ENCODE results near the gene RINL. TPM values are rescaled to one million over a fixed set of nuclear protein-coding genes. Genes with fewer than 3 reads are reported as not detected.

The RINL gene
- polyA plus RNA-seq, 1 of the 3 experiments (the other 2 are of a cell fraction) = 3.8 TPM

GRCh38 chr19:38838208-38838985 is 39.7 kb downstream of the RINL start:
- peaks cover 45% of the 10 kb centered on the region for H3K79me2 ChIP-seq (ENCODE audit: insufficient read depth)
- peaks cover 79% of the 10 kb centered on the region for H3F3A ChIP-seq (replicated peaks; ENCODE audit: insufficient read depth)
- 74% methylated on average over 13 of the region's 19 CpGs for WGBS (ENCODE audit: low lambda C conversion rate)
- no peaks in the 10 kb centered on the region for H3K9me2 ChIP-seq
- peaks cover 54 to 66% of the 10 kb centered on the region in 2 experiments for H3K36me3 ChIP-seq (replicated peaks in 1 of 2; ENCODE audit: control insufficient read depth in 1 of 2, insufficient read depth in 2 of 2, low read length in 1 of 2)
- H3K9me3 ChIP-seq = no peaks in the 10 kb centered on the region
- peaks cover 54% of the 10 kb centered on the region for H4K20me1 ChIP-seq (ENCODE audit: insufficient read depth)
- H3K4me1 ChIP-seq (ENCODE audit: control insufficient read depth in 1 of 2, insufficient read depth in 2 of 2, low read depth in 1 of 2, low read length in 1 of 2) = peaks cover 30 to 61% of the 10 kb centered on the region in 2 experiments; a peak in 3 of 4 replicates
- no peak overlapping the region for H3K4me3 ChIP-seq (ENCODE audit: low read depth in 2 of 2, low read length in 1 of 2)
- CTCF ChIA-PET = interaction anchor here (1.2 to 1.9 kb wide), 3 partner anchors 9 to 49 kb away, joined by 3 to 4 read pairs (median 3); no protein-coding TSS in a partner anchor
- H2AFZ ChIP-seq (ENCODE audit: low read depth) = no peak overlapping the region
- peak overlapping the region; percentile 53; the same call in 1 of the 2 replicates for H3K4me2 ChIP-seq
- TF ChIP-seq RAD21 (IDR thresholded peaks at IDR 0.05; ENCODE audit: low read length) (no peak), SMC3 (IDR thresholded peaks at IDR 0.05; ENCODE audit: low read depth, low read length) (no peak), ZBTB33 (IDR thresholded peaks at IDR 0.05; ENCODE audit: borderline replicate concordance, low read depth) (no peak), ELF1 (IDR thresholded peaks at IDR 0.05) (no peak), CTCF (IDR thresholded peaks at IDR 0.05) (no peak), FOXJ3 (CRISPR knock-in tag; IDR thresholded peaks at IDR 0.05) (no peak), REST (IDR thresholded peaks at IDR 0.05; ENCODE audit: low read depth, low read length) (no peak), NFIC (IDR thresholded peaks at IDR 0.05; ENCODE audit: borderline replicate concordance) (no peak), PBX3 (IDR thresholded peaks at IDR 0.05) (no peak), TCF12 (IDR thresholded peaks at IDR 0.05) (no peak), TEAD4 (IDR thresholded peaks at IDR 0.05; ENCODE audit: borderline replicate concordance, insufficient read depth) (no peak), MXI1 (IDR thresholded peaks at IDR 0.05; ENCODE audit: low read depth, low read length) (no peak), IRF3 (IDR thresholded peaks at IDR 0.05; ENCODE audit: low read depth, low read length) (no peak), NRF1 (IDR thresholded peaks at IDR 0.05; ENCODE audit: low read depth, low read length) (no peak)
- peak overlapping the region; percentile 16; the same call in 1 of the 2 replicates for H3K9ac ChIP-seq
- DNase-seq = no peak
- H3K27me3 ChIP-seq (ENCODE audit: insufficient read depth) = no peaks in the 10 kb centered on the region
- POLR2A ChIA-PET = interaction anchor here (1.0 to 2.4 kb wide), 3 partner anchors 10 to 63 kb away, joined by 3 to 9 read pairs (median 4); no protein-coding TSS in a partner anchor
- peak overlapping the region; percentile 68 to 82 for H3K27ac ChIP-seq (ENCODE audit: low read depth in 2 of 2, low read length in 1 of 2)
